Dermis microvascular lymphatic vessel endothelial cell (primary cell): Measurements from ENCODE around the gene ANLN. TPM values are rescaled to one million over a fixed set of nuclear protein-coding genes. Genes with fewer than 3 reads are reported as not detected.
"Not testable (repeated sequence)": the region's sequence is repeated elsewhere in the genome, so short reads cannot be mapped to it uniquely, and the experiment has no call there.

Experiments
- DNase-seq, 2 donors: peaks; one replicate each; pipeline versions ENCODE4 v3.0.0 to v3.0.0-alpha.2; 2010; ENCODE audit warnings: low read depth in 2 of 2
- total RNA-seq: library from RNA; depleted of rRNA; stranded (reverse); fragments of >200 nt; gene quantifications from 2 replicates; pipeline ENCODE4 v1.2.1, GENCODE V29; 2014

ANLN gene
- total RNA-seq, 1 donor from 2014 or later: 36.1 TPM

DNA sequence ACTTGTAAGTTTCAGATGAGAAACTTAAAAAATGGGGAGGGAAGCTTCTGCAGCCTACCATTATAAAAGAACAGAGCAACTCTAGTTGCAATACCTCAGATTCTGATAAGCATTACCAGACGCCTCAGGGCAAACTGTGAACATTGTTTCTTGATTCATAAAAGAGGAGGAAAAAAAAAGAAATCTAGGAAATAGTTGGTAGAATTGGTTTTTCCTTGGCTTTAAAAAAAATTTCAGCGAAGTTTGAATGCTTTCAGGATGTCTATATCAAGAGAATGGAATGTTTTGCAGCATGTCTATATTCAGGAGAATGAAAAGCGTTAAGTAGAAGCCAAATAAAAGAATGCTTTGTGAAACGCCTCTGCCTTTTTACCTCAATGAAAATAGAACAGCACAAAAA, 17.5 kb upstream of the ANLN start:
- DNase-seq: no peak

DNA sequence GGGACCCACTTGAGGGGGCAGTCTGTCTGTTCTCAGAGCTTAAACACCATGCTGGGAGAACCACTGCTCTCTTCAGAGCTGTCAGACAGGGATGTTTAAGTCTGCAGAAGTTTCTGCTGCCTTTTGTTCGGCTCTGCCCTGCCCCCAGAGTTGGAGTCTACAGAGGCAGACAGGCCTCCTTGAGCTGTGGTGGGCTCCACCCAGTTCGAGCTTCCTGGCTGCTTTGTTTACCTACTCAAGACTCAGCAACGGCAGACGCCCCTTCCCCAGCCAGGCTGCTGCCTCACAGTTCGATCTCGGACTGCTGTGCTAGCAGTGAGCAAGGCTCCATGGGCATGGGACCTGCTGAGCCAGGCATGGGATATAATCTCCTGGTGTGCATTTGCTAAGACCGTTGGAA, 11.1 kb upstream of the ANLN start:
- not testable (repeated sequence) for DNase-seq

DNA sequence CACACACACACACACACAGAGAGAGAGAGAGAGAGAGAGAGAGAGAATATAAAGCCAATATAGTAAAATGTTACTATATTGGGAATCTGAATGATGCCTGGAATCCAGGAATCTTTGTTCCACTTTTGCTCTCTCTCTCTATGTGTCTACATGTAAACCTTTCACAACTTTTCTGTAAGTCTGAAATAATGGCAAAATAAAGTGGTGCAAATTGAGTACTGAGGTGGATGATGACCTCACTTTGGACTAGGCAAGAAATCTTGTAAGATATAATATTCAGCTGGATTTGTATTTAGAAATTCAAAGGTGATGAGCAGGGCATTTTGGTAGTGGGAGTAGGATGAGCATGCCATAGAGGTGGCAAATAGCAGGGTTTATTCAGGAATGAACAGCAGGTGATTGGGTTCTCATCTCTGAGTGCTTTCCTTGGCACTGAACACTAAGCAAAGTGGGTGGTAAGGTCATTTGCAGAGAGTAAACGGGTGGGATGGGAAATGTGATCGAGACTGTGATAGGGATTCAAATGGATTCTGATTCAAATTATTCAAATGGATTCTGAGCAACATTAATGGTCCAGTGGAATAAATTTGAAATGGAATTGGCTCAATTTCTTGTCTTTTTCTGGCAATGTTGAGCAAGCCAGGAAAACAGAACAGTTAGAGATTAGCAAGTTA, 9.7 kb upstream of the ANLN start:
- no peak for DNase-seq

DNA sequence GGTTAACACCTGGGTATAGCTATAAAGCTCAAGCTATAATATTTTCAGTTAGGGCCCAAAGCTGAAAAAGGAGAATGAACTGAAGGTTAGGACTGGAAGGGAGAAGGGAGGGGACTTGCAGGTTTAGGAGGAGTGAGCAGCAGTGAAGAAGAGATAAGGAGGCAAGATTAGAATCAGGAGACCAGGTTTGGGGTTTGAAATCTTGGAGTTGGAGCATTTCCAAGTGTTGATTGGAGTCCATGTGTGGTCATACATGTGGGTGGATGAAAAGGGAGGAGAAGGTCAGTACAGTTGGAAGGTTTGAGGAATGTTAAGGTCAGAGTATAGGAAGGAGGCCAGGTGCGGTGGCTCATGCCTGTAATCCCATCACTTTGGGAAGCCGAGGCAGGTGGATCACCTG, 8.6 kb upstream of the ANLN start:
- DNase-seq: no peak

DNA sequence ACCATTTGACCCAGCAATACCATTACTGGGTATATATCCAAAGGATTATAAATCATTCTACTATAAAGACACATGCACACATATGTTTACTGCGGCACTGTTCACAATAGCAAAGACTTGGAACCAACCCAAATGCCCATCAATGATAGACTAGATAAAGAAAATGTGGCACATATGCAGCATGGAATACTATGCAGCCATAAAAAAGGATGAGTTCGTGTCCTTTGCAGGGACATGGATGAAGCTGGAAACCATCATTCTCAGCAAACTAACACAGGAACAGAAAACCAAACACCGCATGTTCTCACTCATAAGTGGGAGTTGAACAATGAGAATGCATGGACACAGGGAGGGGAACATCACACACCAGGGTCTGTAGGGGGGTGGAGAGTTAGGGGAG, 6.4 kb upstream of the ANLN start:
- not testable (repeated sequence) for DNase-seq

DNA sequence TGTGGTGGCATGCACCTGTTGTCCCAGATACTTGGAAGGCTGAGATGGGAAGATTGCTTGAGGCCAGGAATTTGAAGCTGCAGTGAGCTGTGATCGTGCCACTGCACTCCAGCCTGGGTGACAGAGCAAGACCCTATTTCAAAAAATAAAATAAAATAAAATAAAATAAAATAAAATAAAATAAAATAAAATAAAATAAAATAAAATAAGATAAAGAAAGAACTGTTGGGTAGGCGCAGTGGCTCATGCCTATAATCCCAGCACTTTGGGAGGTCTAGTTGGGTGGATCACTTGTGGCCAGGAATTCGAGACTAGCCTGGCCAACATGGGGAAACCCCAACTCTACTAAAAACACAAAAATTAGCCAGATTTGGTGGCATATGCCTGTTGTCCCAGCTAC, 4.0 kb upstream of the ANLN start:
- DNase-seq: not testable (repeated sequence)

DNA sequence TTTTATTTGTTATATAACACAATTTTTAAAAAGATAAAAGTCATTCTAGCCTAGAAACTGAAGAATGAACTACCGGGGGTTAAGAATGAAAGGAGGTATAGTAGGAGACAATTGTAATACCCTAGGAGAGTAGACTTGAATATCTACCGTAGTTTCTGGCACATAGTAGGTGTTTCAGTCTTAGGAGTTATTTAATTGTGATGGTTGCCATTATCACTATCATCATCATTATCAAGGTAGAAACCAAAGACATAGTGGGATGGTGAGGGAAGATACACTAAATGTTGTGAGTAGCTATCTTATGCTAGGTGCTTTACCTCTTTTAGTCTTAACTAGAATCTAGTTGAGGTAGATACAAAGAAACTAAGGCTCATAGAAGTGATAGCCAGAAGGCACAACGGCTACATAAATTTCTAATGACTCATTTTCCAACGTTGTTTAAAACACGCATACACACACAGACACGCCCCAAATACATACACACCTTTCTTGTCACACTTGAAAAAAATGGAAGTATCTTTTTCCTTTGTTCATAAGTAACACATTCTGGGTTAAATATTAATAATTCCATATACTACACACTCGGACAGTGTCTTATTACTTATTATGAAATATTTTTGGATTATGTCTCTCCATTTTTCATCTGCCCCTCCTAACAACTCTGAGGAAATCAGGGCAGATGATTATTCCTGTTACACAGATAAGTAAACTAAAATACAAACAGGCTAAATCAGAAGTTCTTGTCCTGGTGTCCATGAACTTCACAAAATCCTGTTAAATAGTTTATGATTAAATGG, 2.0 kb upstream of the ANLN start:
- DNase-seq: no peak

DNA sequence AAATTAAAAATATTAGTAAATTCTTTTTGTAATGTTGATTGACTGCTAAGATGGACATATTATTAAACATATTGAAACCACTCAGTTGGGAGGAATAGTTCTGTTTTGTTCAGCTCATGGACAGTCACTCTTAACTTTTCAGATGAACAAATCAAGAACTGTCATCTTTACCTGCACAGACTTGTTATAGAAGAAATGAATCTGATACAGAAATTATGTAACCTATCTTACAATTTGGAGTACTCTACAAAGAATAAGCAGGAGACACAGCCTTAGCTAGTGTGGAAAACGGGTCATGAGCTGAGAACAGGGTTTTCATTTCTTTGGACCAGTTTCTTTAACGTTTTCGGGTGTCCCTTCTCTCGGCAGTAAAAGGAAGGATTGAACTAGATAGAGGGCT, 1.2 kb upstream of the ANLN start:
- no peak for DNase-seq

DNA sequence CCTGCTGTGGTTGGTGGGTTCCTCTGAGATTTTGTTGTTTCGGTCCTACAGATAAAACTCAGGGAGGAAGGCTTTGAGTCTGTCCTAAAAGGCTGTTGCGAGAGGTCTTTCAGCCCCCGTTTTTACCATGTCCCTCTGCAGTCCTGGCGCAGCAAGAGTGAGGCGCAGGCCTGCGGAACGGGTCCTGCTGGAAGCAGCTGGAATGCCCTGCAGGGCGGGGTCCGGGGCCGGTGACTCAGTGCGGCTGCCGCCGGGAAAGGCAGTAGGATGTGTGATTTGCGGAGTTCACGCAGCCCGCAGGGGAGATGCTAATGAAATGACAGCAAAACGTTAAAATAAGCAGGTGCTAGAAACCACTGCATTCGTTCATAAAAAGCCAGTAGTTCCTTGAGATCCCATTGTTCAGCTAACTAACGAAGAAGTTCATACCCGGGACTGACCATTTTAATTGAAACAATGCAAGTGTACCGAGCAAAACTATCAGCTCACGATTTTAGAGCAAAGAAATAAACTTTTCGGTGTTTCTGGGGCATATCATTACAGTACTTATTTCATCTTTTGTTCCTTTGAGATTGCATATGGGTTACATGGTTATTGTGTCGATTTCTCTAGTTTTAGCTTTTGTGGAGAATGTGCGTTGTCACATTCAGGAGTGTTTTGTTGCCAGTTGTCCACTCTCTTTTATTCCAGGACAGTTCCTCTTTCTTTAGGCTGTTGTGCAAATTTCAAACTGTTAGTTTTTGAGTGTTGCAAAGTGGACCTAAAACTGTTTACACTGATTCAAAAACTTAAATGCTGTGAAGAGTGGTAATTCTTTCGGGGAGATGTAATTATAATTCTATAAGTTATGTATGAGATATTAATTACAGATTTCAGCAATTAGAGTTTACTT, 783 bp downstream of the ANLN start:
- peak; percentile 57 to 90 for DNase-seq

DNA sequence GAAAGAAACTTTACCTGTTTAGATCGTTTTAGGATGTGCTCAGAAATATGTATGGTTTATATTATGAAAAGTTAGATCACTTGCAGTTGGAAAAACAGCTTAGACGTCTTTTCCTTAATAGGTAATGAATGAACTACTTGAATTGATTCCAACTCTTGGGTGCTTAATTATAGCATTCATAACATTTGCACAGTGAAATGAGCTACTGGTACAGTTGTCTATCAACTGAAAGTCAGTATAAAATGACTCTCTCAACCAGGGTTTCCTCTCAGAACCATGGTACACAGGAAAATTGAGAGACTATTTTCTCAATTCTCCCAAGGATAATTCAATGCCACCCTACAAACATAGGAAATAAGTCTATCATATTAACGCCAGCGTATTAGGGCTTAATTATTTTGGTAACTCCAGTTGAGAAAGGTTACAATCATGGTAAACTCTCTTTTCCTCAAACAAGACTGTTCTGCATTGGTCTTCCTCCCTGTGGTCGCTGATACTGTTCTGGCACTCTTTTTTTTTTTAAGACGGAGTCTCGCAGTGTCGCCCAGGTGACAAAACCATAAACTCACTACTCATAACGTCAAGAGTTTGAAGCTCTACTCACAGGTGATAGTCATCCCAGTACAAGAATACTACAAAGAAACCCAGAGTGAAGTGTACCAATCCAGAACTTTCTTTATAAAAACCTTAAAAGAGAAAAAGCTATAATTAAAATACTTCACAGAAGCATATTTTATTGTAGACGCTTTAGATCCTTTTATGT, 2.0 kb downstream of the ANLN start:
- DNase-seq: no peak

DNA sequence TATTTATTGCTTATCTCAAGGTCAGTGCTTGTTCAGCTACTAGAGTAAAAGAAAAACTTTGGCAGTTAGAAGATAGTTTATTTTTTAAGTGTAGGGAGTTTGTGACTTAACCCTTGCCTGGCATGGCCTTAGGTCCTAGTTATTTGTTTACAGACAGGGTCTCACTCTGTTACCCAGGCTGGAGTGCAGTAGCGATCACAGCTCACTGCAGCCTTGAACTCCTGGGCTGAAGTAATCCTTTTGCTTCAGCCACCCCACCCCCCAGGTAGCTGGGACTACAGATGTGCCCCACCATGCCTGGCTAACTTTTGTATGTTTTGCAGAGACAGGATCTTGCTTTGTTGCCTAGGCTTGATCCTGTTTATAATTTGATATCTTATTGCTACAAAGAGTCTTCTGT, 4.2 kb downstream of the ANLN start:
- DNase-seq: no peak

DNA sequence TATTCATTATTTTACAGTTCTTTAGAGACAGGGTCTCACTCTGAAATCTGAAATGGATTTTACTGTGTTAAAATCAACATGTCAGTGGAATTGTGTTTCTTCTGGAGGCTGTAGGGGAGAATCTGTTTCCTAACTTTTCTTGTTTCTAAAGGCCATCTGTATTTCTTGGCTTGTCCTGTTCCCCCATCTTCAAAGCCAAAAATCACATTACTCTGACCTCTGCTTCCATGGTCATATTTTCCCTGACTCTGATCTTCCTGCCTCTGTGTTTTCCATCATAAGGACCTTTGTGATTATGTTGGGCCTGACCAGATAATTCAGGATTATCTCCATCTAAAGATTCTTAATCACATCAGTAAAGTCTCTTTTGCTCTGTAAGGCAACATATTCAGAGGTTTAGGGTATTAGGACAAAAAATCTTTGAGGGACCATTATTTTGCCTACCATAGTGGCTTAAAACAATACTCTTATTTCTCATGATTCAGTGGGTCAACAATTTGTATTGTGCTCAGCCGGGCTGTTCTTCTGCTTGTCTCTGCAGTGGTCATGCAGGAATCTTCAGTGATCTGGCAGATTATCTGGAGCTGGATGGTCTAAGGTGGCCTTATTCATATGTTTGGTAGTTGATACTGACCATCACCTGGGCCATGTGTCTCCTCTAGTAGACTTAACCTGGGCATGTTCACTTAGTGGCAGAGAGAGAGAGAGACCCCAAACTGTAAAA, 5.7 kb downstream of the ANLN start:
- DNase-seq: peak; percentile 75 to 79

DNA sequence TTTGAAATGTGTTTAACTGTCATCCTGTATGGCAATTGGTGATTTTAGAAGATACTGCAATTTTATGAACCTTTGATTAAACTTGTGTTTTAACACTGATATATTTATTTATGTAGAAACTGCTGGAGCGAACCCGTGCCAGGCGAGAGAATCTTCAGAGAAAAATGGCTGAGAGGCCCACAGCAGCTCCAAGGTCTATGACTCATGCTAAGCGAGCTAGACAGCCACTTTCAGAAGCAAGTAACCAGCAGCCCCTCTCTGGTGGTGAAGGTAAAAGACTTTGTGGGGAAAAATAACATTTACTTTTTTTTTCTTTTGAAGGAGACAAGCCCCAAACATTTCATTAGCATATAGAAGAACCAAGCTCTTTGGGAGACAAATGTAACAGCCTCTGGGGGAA, 6.5 kb downstream of the ANLN start:
- no peak for DNase-seq

DNA sequence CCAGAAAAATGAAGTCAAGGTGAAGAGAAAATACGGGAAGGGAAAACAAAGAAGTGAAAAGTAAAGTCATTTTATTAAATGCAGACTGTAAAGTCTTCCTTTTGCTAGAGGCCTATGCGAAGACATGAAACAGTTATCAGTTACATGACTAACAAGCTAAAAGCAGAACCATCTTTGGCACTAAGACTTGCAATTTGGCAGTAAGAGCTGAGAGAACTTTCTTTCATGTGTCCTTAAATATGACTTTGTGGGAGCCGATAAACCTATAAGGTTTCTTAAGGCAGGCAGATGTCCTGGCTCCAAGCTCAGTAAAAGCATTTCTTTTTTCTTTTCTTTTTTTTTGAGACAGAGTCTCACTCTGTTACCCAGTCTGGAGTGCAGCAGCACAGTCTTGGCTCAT, 10.4 kb downstream of the ANLN start:
- no peak for DNase-seq

DNA sequence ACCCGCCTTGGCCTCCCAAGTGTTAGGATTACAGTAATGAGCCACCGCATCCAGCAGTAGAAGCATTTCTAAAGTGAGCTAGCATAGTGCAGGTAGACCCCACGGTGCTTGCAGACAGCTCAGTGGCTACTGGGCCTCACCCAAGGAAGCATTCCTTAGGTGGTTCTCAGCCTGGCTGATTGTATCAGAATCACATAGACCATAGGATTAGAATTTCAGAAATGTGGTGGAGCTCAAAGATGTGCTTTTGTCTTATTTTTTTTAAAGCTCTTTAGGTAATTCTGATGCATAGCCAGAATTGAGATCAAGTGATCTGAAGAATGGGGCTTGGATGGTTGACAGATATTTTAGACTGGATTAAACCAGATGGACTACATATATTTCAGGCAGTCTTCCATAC, 10.9 kb downstream of the ANLN start:
- no peak for DNase-seq

DNA sequence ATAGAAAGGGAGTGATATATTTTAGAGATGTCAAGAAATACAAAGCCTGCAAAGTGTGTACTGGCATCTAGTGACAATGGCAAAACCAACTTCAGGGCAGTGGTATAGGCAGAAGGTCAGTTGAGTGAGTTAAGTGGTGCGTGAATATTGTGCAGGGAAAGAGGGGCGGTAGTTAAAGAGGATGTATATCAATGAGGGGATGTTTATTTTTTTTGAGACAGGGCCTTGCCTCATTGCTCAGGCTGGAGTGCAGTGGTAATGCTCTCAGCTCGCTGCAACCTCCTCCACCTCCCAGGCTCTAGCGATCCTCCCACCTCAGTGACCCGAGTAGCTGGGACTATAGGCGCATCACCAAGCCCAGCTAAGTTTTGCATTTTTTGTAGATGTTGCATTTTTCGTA, 13.8 kb downstream of the ANLN start:
- DNase-seq: no peak

DNA sequence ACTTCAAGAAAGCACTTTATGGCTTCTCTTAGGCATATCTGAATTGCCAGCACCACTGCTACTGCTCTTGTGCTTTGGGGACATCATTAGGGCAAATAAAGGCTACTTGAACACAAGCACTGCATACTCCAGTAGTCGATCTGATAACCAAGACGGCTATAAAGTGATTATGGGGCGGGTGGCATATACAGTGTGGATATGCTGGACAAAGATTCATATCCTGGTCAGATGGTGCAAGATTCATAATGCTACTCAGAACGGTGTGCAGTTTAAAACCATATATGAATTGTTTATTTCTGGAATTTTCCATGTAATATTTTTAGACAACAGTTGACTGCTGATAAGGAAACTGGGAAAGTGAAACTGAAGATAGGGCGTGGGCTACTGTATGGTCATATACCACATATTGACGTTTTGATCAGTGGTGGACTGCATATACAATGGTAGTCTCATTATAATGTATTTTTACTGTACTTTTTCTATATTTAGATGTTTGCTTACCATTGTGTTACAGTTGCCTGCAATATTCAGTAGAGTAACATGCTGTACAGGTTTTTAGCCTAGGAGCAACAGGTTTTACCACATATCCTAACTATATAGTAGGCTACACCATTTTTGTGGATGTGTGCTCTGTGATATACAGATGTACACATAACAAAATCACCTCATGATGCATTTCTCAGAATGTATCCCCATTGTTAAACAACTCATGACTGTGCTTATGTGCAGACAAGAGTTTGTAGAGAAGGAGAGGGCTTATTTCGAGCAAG, 15.2 kb downstream of the ANLN start:
- no peak for DNase-seq

DNA sequence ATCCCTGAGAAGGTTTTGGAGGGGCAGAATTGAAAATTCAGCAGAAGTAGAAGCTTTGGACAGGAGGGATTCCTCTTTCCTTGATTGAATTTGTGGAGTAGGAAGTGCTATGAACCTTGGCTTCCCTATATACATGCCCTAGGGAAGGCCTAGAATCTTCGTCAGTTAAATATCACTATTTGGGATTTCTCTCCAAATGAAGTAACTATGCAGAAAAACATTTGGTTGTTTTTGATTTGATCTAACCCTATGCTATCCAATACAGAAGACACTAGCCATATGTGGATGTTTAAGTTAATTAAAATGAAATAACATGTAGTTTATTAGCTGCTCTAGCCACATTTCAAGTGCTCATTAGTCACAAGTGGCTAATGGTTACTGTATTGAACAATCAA, 15.7 kb downstream of the ANLN start:
- DNase-seq: no peak

DNA sequence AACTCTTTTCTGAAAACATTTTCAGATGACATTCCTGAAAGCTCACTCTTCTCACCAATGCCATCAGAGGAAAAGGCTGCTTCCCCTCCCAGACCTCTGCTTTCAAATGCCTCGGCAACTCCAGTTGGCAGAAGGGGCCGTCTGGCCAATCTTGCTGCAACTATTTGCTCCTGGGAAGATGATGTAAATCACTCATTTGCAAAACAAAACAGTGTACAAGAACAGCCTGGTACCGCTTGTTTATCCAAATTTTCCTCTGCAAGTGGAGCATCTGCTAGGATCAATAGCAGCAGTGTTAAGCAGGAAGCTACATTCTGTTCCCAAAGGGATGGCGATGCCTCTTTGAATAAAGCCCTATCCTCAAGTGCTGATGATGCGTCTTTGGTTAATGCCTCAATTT, 16.5 kb downstream of the ANLN start:
- no peak for DNase-seq
